ENCODE data around the gene COL1A2. TPM values are rescaled to one million over a fixed set of nuclear protein-coding genes. Genes with fewer than 3 reads are reported as not detected.

COL1A2 gene
- total RNA-seq, 1 donor from 2014 or later, result 28.0 TPM

DNA sequence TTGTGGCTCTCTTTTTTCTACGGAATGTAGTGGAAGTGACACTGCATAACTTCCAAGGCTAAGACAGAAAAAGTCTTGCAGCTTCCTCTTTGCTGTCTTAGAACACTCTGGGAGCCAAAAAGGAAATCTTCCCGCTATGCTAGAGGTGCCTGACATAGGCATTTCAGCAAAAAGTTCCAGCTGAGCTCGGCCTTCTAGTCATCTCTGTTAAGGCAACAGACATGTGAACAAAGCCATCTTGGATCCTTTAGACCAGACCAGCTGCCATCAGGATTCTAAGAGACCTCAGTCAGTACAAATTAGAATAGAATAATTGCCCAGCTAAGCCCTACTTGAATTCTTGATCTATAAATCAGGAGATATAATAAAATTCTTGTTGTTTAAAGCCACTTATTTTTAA is 16.3 kb upstream of the COL1A2 start:
- Histone ChIP-seq H4K20me1 (ENCODE audit: low read depth) (no peaks in the 10 kb centered on the region), H3F3A (ENCODE audit: low read depth) (peaks cover 10% of the 10 kb centered on the region), H3K27ac (no peak overlapping the region), H2AFZ (replicated peaks) (no peak overlapping the region), H3K9ac (no peak overlapping the region), H3K27me3 (no peaks in the 10 kb centered on the region), H3K79me2 (ENCODE audit: low read depth) (no peaks in the 10 kb centered on the region), H3K36me3 (no peaks in the 10 kb centered on the region), H3K9me3 (ENCODE audit: low read depth) (no peaks in the 10 kb centered on the region), H3K4me3 (no peak overlapping the region), H3K4me2 (no peak overlapping the region), H3K4me1 (peaks cover 23% of the 10 kb centered on the region)
- no peak for TF ChIP-seq EZH2phosphoT487 (IDR thresholded peaks at IDR 0.05)
- TF ChIP-seq EZH2 (IDR thresholded peaks at IDR 0.05), result no peak
- no peak for TF ChIP-seq CTCF (IDR thresholded peaks at IDR 0.05)
- H3K9me3 Mint-ChIP-seq, result peaks cover 2% of the 10 kb centered on the region
- peaks cover 23% of the 10 kb centered on the region for H3K4me1 Mint-ChIP-seq
- H3K27me3 Mint-ChIP-seq (ENCODE audit: insufficient read depth, low read depth), result no peaks in the 10 kb centered on the region
- DNase-seq (ENCODE audit: low spot score), result no peak
- no peaks in the 10 kb centered on the region for H3K36me3 Mint-ChIP-seq
- no peak overlapping the region for H3K27ac Mint-ChIP-seq
- no peak overlapping the region for H3K4me3 Mint-ChIP-seq

- Mint-ChIP-seq H3K36me3 (no peaks in the 10 kb centered on the region), H3K27me3 (ENCODE audit: insufficient read depth, low read depth) (no peaks in the 10 kb centered on the region), H3K4me3 (no peak overlapping the region), H3K4me1 (peaks cover 10% of the 10 kb centered on the region), H3K9me3 (no peaks in the 10 kb centered on the region), H3K27ac (no peak overlapping the region)
- no peaks in the 10 kb centered on the region for H3K9me3 ChIP-seq (ENCODE audit: low read depth)
- peaks cover 4% of the 10 kb centered on the region for H3F3A ChIP-seq (ENCODE audit: low read depth)
- no peak for TF ChIP-seq EZH2phosphoT487 (IDR thresholded peaks at IDR 0.05)
- TF ChIP-seq EZH2 (IDR thresholded peaks at IDR 0.05), result no peak
- TF ChIP-seq CTCF (IDR thresholded peaks at IDR 0.05), result no peak
- H2AFZ ChIP-seq (replicated peaks), result no peak overlapping the region
- no peaks in the 10 kb centered on the region for H4K20me1 ChIP-seq (ENCODE audit: low read depth)
- H3K9ac ChIP-seq, result no peak overlapping the region
- no peak overlapping the region for H3K27ac ChIP-seq
- H3K79me2 ChIP-seq (ENCODE audit: low read depth), result no peaks in the 10 kb centered on the region
- H3K4me3 ChIP-seq, result no peak overlapping the region
- no peaks in the 10 kb centered on the region for H3K36me3 ChIP-seq
- no peaks in the 10 kb centered on the region for H3K27me3 ChIP-seq
- no peak overlapping the region for H3K4me2 ChIP-seq
- no peak for DNase-seq (ENCODE audit: low spot score)
- H3K4me1 ChIP-seq, result peaks cover 17% of the 10 kb centered on the region
Observed at GRCh38 chr7:94380264-94380663, 14.4 kb upstream of the COL1A2 start.

GRCh38 chr7:94382132-94382531 is 12.6 kb upstream of the COL1A2 start:
- H3K4me3 ChIP-seq, result no peak overlapping the region
- no peaks in the 10 kb centered on the region for H3K4me1 Mint-ChIP-seq
- H4K20me1 ChIP-seq (ENCODE audit: low read depth), result no peaks in the 10 kb centered on the region
- H3K27me3 Mint-ChIP-seq (ENCODE audit: insufficient read depth, low read depth), result no peaks in the 10 kb centered on the region
- H3K36me3 Mint-ChIP-seq, result no peaks in the 10 kb centered on the region
- H3K4me2 ChIP-seq, result no peak overlapping the region
- H3K27ac ChIP-seq, result no peak overlapping the region
- H3K9me3 ChIP-seq (ENCODE audit: low read depth), result no peaks in the 10 kb centered on the region
- H3F3A ChIP-seq (ENCODE audit: low read depth), result no peaks in the 10 kb centered on the region
- no peaks in the 10 kb centered on the region for H3K9me3 Mint-ChIP-seq
- no peak for DNase-seq (ENCODE audit: low spot score)
- no peaks in the 10 kb centered on the region for H3K79me2 ChIP-seq (ENCODE audit: low read depth)
- H2AFZ ChIP-seq (replicated peaks), result no peak overlapping the region
- no peak overlapping the region for H3K27ac Mint-ChIP-seq
- peaks cover 8% of the 10 kb centered on the region for H3K4me1 ChIP-seq
- TF ChIP-seq EZH2phosphoT487 (IDR thresholded peaks at IDR 0.05), result no peak
- TF ChIP-seq CTCF (IDR thresholded peaks at IDR 0.05), result no peak
- no peaks in the 10 kb centered on the region for H3K36me3 ChIP-seq
- no peaks in the 10 kb centered on the region for H3K27me3 ChIP-seq
- H3K9ac ChIP-seq, result no peak overlapping the region
- H3K4me3 Mint-ChIP-seq, result no peak overlapping the region

DNA sequence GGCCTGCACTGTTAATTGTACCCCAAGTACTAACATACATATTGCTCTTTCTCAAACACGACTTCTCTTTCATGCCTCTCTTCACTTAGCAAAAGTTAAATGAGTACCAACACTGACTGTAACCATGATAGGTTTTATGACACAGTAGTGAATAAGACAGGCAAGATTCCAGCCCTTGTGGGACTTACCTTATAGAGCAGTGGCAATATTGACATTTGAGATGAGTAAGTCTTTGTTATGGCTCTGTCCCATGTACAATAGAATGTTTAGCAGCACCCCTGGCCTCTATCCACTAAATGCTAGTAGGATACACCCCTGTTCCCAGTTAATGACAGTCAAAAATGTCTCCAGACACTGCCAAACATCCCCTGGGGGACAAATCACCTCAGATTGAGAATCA is 11.9 kb upstream of the COL1A2 start:
- Histone ChIP-seq H3K27ac (no peak overlapping the region), H4K20me1 (ENCODE audit: low read depth) (no peaks in the 10 kb centered on the region), H3K27me3 (no peaks in the 10 kb centered on the region), H2AFZ (replicated peaks) (no peak overlapping the region), H3F3A (ENCODE audit: low read depth) (no peaks in the 10 kb centered on the region), H3K36me3 (no peaks in the 10 kb centered on the region), H3K79me2 (ENCODE audit: low read depth) (no peaks in the 10 kb centered on the region), H3K4me1 (peaks cover 8% of the 10 kb centered on the region), H3K9me3 (ENCODE audit: low read depth) (no peaks in the 10 kb centered on the region), H3K4me3 (no peak overlapping the region), H3K9ac (no peak overlapping the region), H3K4me2 (no peak overlapping the region)
- H3K27ac Mint-ChIP-seq, result no peak overlapping the region
- TF ChIP-seq EZH2phosphoT487 (IDR thresholded peaks at IDR 0.05) (no peak), EZH2 (IDR thresholded peaks at IDR 0.05) (no peak)
- H3K4me3 Mint-ChIP-seq, result no peak overlapping the region
- H3K27me3 Mint-ChIP-seq (ENCODE audit: insufficient read depth, low read depth), result no peaks in the 10 kb centered on the region
- no peak for DNase-seq (ENCODE audit: low spot score)
- H3K9me3 Mint-ChIP-seq, result no peaks in the 10 kb centered on the region
- H3K36me3 Mint-ChIP-seq, result no peaks in the 10 kb centered on the region
- H3K4me1 Mint-ChIP-seq, result no peaks in the 10 kb centered on the region
